K562 (cell line): ENCODE data around the gene TGFBR3L. TPM values are rescaled to one million over a fixed set of nuclear protein-coding genes. Genes with fewer than 3 reads are reported as not detected.

Source experiments
- ATF7 ChIP-seq: fragments of 450-650 bp; IDR thresholded peaks from 2 replicates; pipeline ENCODE4 v1.7.1; 2014; ENCODE audit warnings: mild to moderate bottlenecking, moderate library complexity
- BCOR ChIP-seq: fragments of 450-650 bp; IDR thresholded peaks from 2 replicates; pipeline ENCODE4 v1.6.1; 2016
- HMGN3 ChIP-seq: IDR thresholded peaks from 2 replicates; pipeline ENCODE4 v1.6.1; 2011; ENCODE audit warnings: borderline replicate concordance, low read depth, mild to moderate bottlenecking, mixed read lengths, low read length; ENCODE audit not compliant: insufficient read length; ENCODE audit errors: extremely low read depth
- ILK ChIP-seq: fragments of 450-650 bp; IDR thresholded peaks from 2 replicates; pipeline ENCODE4 v1.6.1; 2016; ENCODE audit warnings: missing genetic modification characterization, low read depth, mild to moderate bottlenecking, missing compliant biosample characterization, moderate library complexity, borderline replicate concordance
- MEF2D ChIP-seq: conservative IDR thresholded peaks from 2 replicates; pipeline ENCODE4 v1.6.1; 2016; ENCODE audit warnings: low read depth, missing genetic modification characterization, missing compliant biosample characterization
- NONO ChIP-seq, 2 experiments: fragments of 200-400 bp in 1 of 2; fragments of 450-650 bp in 1 of 2; formaldehyde crosslinking in 1 of 2; IDR thresholded peaks; 2 replicates each; pipeline ENCODE4 v1.6.1; 2017; ENCODE audit warnings: low read depth in 2 of 2, mild to moderate bottlenecking in 2 of 2, moderate library complexity in 2 of 2, low read length in 1 of 2
- SMAD4 ChIP-seq: fragments of 250-450 bp; sonication (Bioruptor Pico); conservative IDR thresholded peaks from 2 replicates; pipeline ENCODE4 v1.8.0; 2021; ENCODE audit warnings: inconsistent platforms, mild to moderate bottlenecking, moderate library complexity
- ZNF124 ChIP-seq: sonication (generic); formaldehyde crosslinking; IDR thresholded peaks from 2 replicates; pipeline ENCODE4 v1.8.1; 2022; ENCODE audit warnings: missing genetic modification reagents
- ZNF282 ChIP-seq: sonication (generic); formaldehyde crosslinking; IDR thresholded peaks from 2 replicates; pipeline ENCODE4 v1.8.1; 2023; ENCODE audit warnings: missing genetic modification reagents
- ZNF699 ChIP-seq: fragments of 250-450 bp; sonication (Bioruptor Pico); IDR thresholded peaks from 2 replicates; pipeline ENCODE4 v1.8.0; 2021; ENCODE audit warnings: mild to moderate bottlenecking, moderate library complexity; ENCODE audit not compliant: insufficient replicate concordance
- polyA plus RNA-seq, 8 experiments: library from polyadenylated mRNA; depleted of rRNA in 4 of 8; stranded (reverse) in 5 of 8; unstranded in 3 of 8; fragments of >200 nt; fragmentation: Nextera tagmentation in 2 of 8; fragmentation: Illumina TruSeq in 1 of 8; extraction: Ambion mirVana in 2 of 8; extraction: Trizol in 1 of 8; gene quantifications; 2 replicates each; pipeline versions ENCODE4 v1.2.1 to v1.2.3, GENCODE V29; 2011 to 2014; ENCODE audit warnings: inconsistent platforms in 1 of 8, missing spikeins in 1 of 8
- total RNA-seq, 7 experiments: library from RNA; depleted of rRNA in 6 of 7; stranded (reverse); fragments of >200 nt in 6 of 7; fragmentation: Illumina TruSeq in 2 of 7; extraction: Trizol in 2 of 7; gene quantifications; 2 replicates each; pipeline versions ENCODE4 v1.2.1 to v1.2.3, GENCODE V29; 2011 to 2021; ENCODE audit warnings: low replicate concordance in 1 of 7
- TF ChIP-seq, protein P1 (sequence below): fragments of 450-650 bp; IDR thresholded peaks from 2 replicates; pipeline ENCODE4 v1.6.1; 2016; ENCODE audit warnings: low read depth
- TF ChIP-seq, protein P2 (sequence below): sonication (generic); formaldehyde crosslinking; IDR thresholded peaks from 2 replicates; pipeline ENCODE4 v1.8.0; 2022; ENCODE audit warnings: missing genetic modification reagents, mild to moderate bottlenecking, borderline replicate concordance
- TF ChIP-seq, protein P3 (sequence below): fragments of 250-450 bp; sonication (Bioruptor Pico); IDR thresholded peaks from 2 replicates; pipeline ENCODE4 v1.5.0; 2020; ENCODE audit warnings: mild to moderate bottlenecking, borderline replicate concordance
- TF ChIP-seq, protein P4 (sequence below): fragments of 450-650 bp; formaldehyde crosslinking; IDR thresholded peaks from 2 replicates; pipeline ENCODE4 v1.4.0; 2020; ENCODE audit warnings: mild to moderate bottlenecking, moderate library complexity

TGFBR3L gene
- total and polyA plus RNA-seq, 9 of the 15 experiments (the other 6 are each of a cell fraction or from before 2014, with no cell fraction given), result not detected

- TF ChIP-seq, protein P1, sequence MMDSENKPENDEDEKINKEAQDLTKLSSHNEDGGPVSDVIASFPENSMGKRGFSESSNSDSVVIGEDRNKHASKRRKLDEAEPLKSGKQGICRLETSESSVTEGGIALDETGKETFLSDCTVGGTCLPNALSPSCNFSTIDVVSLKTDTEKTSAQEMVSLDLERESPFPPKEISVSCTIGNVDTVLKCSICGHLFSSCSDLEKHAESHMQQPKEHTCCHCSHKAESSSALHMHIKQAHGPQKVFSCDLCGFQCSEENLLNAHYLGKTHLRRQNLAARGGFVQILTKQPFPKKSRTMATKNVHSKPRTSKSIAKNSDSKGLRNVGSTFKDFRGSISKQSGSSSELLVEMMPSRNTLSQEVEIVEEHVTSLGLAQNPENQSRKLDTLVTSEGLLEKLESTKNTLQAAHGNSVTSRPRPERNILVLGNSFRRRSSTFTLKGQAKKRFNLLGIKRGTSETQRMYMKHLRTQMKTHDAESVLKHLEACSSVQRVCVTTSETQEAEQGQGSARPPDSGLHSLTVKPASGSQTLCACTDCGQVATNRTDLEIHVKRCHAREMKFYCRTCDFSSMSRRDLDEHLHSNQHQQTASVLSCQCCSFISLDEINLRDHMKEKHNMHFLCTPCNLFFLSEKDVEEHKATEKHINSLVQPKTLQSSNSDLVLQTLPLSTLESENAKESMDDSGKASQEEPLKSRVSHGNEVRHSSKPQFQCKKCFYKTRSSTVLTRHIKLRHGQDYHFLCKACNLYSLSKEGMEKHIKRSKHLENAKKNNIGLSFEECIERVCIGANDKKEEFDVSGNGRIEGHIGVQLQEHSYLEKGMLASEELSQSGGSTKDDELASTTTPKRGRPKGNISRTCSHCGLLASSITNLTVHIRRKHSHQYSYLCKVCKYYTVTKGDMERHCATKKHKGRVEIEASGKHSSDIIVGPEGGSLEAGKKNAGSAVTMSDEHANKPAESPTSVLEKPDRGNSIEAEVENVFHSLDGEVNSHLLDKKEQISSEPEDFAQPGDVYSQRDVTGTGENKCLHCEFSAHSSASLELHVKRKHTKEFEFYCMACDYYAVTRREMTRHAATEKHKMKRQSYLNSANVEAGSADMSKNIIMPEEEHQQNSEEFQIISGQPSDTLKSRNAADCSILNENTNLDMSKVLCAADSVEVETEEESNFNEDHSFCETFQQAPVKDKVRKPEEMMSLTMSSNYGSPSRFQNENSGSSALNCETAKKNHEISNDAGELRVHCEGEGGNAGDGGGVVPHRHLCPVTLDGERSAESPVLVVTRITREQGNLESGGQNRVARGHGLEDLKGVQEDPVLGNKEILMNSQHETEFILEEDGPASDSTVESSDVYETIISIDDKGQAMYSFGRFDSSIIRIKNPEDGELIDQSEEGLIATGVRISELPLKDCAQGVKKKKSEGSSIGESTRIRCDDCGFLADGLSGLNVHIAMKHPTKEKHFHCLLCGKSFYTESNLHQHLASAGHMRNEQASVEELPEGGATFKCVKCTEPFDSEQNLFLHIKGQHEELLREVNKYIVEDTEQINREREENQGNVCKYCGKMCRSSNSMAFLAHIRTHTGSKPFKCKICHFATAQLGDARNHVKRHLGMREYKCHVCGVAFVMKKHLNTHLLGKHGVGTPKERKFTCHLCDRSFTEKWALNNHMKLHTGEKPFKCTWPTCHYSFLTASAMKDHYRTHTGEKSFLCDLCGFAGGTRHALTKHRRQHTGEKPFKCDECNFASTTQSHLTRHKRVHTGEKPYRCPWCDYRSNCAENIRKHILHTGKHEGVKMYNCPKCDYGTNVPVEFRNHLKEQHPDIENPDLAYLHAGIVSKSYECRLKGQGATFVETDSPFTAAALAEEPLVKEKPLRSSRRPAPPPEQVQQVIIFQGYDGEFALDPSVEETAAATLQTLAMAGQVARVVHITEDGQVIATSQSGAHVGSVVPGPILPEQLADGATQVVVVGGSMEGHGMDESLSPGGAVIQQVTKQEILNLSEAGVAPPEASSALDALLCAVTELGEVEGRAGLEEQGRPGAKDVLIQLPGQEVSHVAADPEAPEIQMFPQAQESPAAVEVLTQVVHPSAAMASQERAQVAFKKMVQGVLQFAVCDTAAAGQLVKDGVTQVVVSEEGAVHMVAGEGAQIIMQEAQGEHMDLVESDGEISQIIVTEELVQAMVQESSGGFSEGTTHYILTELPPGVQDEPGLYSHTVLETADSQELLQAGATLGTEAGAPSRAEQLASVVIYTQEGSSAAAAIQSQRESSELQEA, result peak; percentile 90
- TF ChIP-seq ZNF124 (CRISPR knock-in tag) (no peak), HMGN3 (peak; percentile 73), ZNF699 (CRISPR knock-in tag) (no peak), MEF2D (tag) (no peak; the same call in 1 of the 2 replicates), SMAD4 (no peak), NONO (IDR thresholded peaks at IDR 0.05; ENCODE audit: low read depth in 2 of 2, low read length in 1 of 2) (peak in 1 of 2 experiments; percentile 50; a peak in 1 of 4 replicates), ATF7 (peak; percentile 97), ILK (tag) (no peak), ZNF282 (CRISPR knock-in tag) (no peak), BCOR (0 out of 2 replicates have a peak, but pooled peaks have one; percentile 13)
- TF ChIP-seq, protein P2, sequence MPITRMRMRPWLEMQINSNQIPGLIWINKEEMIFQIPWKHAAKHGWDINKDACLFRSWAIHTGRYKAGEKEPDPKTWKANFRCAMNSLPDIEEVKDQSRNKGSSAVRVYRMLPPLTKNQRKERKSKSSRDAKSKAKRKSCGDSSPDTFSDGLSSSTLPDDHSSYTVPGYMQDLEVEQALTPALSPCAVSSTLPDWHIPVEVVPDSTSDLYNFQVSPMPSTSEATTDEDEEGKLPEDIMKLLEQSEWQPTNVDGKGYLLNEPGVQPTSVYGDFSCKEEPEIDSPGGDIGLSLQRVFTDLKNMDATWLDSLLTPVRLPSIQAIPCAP (CRISPR knock-in tag), result no peak
- TF ChIP-seq, protein P3, sequence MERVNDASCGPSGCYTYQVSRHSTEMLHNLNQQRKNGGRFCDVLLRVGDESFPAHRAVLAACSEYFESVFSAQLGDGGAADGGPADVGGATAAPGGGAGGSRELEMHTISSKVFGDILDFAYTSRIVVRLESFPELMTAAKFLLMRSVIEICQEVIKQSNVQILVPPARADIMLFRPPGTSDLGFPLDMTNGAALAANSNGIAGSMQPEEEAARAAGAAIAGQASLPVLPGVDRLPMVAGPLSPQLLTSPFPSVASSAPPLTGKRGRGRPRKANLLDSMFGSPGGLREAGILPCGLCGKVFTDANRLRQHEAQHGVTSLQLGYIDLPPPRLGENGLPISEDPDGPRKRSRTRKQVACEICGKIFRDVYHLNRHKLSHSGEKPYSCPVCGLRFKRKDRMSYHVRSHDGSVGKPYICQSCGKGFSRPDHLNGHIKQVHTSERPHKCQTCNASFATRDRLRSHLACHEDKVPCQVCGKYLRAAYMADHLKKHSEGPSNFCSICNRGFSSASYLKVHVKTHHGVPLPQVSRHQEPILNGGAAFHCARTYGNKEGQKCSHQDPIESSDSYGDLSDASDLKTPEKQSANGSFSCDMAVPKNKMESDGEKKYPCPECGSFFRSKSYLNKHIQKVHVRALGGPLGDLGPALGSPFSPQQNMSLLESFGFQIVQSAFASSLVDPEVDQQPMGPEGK (CRISPR knock-in tag), result no peak
- TF ChIP-seq, protein P4, sequence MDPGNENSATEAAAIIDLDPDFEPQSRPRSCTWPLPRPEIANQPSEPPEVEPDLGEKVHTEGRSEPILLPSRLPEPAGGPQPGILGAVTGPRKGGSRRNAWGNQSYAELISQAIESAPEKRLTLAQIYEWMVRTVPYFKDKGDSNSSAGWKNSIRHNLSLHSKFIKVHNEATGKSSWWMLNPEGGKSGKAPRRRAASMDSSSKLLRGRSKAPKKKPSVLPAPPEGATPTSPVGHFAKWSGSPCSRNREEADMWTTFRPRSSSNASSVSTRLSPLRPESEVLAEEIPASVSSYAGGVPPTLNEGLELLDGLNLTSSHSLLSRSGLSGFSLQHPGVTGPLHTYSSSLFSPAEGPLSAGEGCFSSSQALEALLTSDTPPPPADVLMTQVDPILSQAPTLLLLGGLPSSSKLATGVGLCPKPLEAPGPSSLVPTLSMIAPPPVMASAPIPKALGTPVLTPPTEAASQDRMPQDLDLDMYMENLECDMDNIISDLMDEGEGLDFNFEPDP (CRISPR knock-in tag), result no peak
Observed at GRCh38 chr19:7903244-7904073, 11.2 kb upstream of the TGFBR3L start, which contains the start of gene MAP2K7 (continued).
